Measurements from ENCODE around the gene AGRN. TPM values are rescaled to one million over a fixed set of nuclear protein-coding genes. Genes with fewer than 3 reads are reported as not detected.
"Not testable (repeated sequence)": the region's sequence is repeated elsewhere in the genome, so short reads cannot be mapped to it uniquely, and the experiment has no call there.

AGRN gene
- polyA plus RNA-seq, 3 donors, result 188 to 295 (median 282) TPM

DNA sequence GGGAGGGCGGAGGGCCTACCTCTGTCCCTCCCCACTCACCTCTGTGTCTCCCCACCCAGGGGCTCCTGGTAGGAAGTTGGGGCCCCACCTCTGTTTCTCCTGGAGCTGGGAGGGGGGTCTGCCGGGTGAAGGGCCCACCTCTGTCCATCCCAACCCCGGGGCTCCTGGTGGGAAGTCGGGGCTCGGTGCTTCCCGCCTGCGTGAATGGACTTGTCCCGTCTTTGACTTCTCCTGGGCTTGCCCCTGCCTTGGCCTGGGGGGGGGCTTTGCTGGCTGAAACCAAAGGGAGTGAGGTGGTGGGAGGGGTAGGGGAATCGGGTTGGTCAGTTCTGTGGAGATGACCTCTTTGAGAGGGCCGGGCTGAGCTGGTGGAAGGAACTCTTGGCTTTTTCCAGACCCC is 5.8 kb downstream of the AGRN start:
- DNase-seq (ENCODE audit: extremely low read depth in 1 of 11, low read depth in 9 of 11, low spot score in 4 of 11), result no peak

DNA sequence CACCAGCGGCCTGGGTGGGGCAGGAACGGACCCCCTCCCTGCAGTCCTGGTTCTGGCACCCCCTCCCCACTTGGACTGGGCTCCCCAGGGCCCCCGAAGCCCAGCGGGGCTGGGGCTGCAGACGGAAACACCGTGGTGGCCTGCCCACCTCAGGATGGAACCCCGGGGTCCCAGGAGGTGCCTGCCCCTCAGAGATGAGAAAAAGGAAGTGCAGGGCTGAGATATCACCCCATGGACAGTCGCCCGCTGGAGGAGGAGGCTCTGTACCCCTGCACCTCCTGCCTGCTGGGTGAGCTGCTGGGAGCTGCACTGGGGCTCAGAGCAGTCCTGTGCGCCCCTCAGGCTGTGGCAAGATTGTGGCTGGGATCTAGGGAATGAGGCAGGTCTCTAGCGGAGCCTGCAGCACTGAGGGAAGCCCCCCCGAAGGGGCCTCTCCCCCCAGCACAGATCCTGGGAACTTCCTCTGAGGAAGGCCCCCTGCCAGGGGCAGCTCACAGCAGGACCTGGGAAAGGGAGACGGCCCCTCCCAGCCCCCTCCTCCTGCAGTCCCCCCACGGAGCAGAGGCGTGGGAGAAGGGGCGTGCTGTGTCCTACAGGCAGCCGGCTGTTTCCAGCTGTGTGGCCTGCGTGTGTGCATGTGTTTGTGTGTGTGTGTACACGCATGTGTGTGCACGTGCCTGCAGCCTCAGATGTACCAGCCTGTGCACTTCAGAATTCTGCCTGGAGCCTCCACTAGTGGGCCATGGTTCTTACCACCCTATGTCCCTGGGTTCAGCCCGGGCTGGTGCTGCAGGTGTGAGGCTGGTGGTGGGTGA is 6.9 kb downstream of the AGRN start:
- DNase-seq (ENCODE audit: extremely low read depth in 1 of 11, low read depth in 9 of 11, low spot score in 4 of 11), result no peak

DNA sequence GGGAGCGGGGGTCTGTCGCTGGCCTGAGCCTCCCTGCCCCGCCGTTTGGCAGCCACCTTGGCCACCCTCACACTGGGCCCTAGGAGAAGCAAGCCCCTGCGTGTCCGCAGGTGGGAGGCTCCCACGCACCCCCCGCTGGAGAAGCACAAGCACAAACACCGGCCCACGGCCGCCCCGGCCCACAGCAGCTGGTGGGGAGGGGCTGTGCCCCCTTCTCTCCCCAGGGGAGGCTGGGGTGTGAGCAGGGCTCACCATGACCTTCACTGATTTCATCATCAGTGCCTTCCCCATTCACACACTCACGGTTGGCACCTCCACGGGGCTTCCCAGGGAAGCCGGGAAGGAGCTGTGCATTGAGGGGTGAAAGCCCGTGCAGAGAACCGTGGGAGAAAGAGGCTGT is 7.9 kb downstream of the AGRN start:
- no peak for DNase-seq (ENCODE audit: extremely low read depth in 1 of 11, low read depth in 9 of 11, low spot score in 4 of 11)

DNA sequence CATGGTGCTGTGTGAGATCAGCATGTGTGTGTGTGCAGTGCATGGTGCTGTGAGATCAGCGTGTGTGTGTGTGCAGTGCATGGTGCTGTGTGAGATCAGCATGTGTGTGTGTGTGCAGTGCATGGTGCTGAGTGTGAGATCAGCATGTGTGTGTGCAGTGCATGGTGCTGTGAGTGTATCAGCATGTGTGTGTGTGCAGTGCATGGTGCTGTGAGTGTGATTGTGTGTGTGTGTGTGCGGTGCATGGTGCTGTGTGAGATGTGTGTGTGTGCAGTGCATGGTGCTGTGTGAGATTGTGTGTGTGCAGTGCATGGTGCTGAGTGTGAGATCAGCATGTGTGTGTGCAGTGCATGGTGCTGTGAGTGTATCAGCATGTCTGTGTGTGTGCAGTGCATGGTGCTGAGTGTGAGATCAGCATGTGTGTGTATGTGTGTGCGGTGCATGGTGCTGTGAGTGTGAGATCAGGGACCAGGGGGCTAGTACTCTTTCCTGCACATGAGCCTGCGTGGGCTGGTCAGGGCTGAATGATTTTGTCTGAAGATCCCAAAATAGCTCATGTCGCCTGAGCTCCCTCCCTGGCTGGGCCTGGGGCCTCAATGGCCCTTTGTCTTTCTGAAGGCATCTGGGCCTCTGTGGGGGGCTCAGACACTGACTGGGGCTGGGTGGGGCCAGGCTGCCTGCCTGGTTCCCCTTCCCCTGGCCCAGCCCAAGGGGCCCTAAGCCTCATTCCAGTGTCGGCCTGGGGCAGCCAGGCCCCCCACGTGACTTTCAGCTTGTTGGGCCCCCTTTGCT is 11.1 kb downstream of the AGRN start:
- not testable (repeated sequence) for DNase-seq (ENCODE audit: extremely low read depth in 1 of 11, low read depth in 9 of 11, low spot score in 4 of 11)

DNA sequence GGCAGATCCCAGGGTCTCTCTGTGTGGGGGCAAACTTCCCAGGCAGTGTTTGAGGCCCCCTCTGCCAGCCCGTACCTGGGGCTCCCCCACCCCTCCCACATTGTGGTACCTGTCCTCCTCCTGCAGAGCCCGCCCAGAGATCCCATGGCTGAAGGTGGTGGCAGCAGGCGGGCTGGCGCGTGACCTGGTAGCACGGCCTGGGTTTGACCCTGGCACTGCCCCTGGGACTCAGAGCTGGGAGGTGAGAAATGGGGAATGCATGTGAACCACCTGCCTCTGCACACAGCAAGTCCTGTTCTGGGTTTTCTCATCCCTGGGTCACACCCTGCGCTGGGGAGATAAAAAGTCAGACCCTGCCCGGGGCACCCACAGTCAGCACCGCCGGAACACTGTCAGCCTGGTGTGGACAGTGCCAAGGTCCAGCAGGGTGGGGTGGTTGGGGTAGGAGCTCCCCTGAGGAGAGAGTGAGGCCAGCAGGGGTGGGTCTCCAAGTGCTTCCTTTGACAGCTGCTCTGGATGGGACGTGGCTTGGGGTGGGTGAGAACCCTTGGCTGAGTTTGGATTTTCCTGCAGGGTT is 11.8 kb downstream of the AGRN start:
- no peak for DNase-seq (ENCODE audit: extremely low read depth in 1 of 11, low read depth in 9 of 11, low spot score in 4 of 11)

DNA sequence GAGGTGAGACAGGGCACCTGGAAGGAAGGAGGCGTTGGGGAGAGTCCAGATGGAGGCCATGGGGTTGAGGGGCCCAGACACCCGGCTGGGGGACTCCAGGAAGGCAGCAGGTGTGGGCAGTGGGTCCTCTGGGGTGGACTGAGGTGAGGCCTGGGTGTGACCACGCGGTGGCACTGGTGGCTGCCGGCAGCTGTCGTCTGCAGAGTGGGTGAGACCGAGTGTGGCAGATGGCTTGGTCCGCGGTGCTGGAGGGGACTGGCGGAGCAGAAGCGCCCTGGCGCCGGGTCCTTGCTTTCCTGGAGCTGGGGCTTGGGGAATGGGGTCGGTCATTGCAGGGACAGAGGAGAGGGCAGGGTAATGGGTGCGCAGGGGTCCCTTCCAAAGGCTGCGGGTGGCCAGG is 12.5 kb downstream of the AGRN start:
- no peak for DNase-seq (ENCODE audit: extremely low read depth in 1 of 11, low read depth in 9 of 11, low spot score in 4 of 11)

DNA sequence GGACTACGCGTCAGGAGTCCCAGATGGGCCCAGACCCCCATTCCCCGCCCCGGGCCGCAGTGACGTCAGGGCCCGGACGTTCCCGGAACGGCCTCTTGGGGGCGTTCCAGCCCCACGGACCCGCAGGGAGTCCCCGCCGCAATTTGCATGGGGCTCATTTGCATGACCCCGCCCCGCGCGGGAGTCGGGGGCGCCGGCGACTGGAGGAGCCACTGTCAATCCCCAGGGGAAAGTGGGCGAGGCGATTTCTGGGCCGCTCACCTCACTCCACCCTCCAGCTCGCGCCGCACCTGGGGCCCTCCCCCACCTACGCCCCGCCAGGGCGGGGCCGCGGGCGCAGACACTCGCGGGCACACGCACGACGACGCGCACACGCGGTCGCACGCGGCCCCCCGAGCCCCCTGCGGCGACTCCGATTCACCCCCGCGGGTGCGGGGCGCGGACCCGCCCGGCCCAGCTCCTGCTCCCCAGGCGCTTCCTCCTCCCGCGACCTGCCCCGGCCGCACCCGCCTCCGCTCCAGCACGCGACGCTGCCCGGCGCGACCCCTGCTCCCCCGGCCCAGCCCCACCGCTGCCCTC is 13.2 kb downstream of the AGRN start:
- peak; percentile 69 to 89 (median 85) for DNase-seq (ENCODE audit: extremely low read depth in 1 of 11, low read depth in 9 of 11, low spot score in 4 of 11)

DNA sequence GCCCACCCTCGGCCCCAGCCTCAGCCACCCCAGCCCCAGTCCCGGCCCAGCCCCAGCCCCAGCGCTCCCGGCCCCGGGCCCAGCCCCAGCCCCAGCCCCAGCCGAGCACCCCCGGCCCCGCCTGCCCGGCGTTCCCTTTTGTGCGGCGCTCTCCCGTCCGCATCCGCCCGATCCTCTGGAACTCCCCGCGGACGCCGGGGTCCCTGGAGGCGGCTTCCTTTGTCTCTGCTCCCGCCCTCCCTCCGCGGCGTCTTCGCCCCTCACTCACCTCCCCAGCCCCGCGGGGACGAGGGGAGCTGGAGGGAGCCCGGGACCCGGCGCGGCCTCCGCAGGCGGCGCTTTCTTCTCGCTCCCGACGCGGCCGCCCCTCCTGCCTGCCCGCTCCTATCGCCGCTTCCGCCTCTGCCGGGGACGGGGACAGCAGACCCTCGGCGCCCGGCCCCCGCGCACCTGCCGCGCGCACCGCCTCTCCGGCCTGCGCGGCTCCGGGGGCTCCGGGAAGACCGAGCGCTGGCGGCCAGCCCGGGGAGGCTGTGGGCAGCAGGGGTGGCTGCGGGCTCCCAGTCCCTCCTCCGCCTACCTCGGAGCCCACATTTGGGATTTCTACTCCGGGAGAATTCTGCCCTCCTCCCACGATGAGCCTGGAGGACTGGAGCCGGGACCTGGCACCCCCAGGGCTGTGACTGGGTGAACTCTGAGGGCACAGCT is 14.0 kb downstream of the AGRN start:
- DNase-seq (ENCODE audit: extremely low read depth in 1 of 11, low read depth in 9 of 11, low spot score in 4 of 11), result no peak

DNA sequence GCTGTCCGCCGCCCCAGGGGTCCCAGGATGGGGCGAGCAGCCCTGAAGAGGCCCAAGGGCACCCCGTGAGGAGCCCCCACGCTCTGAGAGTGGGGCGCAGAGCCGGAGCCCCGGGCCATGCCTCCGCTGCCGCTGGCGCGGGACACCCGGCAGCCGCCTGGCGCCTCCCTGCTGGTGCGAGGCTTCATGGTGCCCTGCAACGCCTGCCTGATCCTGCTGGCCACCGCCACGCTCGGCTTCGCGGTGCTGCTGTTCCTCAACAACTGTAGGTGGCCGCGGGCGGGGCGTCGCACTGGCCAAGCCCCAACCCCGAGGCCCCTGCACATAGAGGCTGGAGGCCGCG is 14.5 kb downstream of the AGRN start:
- DNase-seq (ENCODE audit: extremely low read depth in 1 of 11, low read depth in 9 of 11, low spot score in 4 of 11), result no peak

DNA sequence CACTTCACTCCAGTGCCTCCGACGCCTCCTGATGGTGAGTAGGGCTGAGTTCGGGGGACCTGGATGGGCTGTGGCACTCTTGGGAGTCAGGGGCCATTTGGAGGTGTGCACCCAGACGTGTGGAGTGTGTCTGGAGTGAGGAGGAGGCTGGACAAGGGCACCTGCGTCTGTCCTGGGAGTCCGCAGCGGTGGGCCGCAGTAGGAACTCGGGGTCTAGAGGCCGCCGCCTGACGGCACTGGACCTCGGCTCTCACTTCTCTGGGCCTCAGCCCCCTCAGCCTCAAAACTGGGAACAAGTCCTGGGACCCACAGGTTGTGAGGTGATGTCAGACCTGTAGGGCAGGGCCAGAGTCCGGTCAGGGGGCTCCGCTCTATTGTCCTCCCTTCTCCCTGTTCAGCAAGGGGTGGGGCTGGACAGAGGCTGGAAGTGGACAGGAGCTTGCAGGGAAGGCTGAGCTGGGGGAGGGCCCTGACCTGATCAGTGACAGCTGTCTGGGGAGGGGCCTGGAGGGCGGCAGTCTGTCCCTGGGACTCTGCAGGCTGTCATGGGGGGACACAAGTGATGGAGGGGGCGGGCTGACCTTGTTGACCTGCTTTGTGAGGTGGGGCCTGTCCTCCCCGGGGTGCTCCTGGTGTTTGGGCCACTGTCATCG is 15.5 kb downstream of the AGRN start:
- DNase-seq (ENCODE audit: extremely low read depth in 1 of 11, low read depth in 9 of 11, low spot score in 4 of 11), result no peak

DNA sequence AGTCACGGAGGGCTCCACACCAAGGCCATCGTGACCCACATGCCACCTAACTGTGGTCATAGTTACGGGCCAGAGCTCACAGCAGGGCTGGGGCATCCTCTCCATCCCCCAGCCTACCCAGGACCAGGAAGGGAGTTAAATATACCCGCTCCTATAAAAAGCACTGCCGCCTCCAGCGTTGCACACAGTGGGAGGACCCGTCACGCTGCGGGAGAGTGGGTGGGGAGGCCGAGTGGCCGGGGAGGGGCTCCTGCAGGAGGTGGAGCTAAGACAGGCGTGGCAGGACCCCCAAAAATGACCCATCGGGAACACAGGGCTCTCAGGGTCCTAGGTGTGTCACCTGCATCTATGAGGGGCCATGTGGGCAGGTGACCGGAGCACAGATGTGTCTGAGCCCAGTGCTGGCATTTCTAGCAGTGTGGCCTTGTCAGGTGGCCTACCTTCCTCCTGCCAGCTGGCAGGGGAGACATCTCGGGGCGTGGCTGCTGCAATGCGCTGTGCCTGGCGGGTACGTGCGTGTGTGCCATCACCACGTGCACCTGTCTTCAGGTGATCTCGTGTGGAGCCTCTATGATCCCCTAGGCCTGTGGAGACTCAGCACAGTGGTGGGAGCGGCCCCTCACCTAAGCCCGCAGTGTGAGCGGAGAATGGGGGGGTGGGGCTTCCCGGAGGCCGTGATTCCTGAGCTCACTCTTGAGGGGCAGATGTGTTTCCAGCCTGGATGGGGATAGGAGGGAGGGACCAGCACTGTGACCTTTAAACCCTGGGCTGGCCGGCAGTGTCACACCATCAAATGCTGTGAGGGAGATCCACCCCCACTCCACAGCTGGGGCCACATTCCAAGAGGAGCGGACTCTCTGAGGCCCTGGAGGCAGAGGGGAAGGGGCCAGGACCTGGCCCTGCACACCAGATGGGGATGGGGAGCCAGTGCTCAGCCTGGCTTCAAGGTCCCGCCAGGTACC is 17.7 kb downstream of the AGRN start:
- no peak for DNase-seq (ENCODE audit: extremely low read depth in 1 of 11, low read depth in 9 of 11, low spot score in 4 of 11)

DNA sequence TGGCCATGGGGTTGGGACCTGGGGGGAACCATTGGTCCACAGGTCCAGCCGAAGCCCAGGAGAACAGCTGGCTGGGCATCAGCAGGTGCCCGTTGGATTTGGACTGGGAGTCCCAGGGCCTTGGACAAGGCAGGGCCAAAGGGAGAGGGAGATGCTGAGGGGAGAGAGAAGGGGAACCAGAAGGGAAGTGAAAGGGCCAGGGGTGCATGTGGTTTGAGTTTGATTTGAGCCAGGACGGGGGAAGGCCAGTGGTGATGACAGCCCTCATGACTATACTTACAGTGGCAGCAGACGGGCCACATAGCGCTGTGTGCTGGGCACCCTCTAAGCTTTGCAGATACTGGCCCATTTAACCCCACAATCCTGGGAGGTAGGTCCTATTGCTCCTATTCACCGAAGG is 18.8 kb downstream of the AGRN start:
- no peak for DNase-seq (ENCODE audit: extremely low read depth in 1 of 11, low read depth in 9 of 11, low spot score in 4 of 11)

DNA sequence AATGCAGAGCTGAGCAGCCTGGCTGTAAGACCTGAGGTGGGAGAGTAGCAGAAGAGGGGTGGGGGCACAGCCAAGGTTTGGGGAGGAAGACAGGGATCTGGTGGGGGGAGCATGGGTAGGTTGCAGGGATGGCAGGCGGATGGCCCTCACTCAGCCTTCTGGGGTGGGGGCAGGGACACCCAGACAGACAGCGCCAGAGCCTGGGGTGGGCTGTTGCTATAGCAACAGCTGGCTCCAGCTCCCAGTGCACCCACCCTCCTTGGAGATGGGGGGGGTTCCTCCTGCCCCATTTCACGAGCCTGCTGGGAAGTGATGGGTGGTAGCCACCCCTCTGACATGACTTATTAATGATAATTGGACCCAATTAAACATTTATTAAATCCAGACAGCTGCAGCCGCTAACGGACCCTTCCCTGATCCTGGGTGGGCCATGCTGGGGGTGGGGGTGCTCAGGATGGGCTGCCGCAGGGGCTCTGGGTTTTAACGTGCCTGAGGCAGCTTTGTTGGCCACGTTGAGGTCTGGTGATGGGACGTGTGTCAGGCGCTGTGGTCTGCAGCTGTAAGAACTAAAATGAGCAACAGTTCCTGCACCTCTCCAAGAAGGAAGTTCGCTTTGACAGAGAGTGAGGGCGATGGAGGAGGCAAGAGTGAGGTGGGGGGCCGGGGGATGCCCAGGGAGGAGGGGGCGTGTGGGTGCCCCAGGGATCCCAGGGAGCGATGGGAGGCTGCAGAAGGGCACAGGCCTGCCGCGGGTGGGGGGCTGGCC is 19.4 kb downstream of the AGRN start:
- DNase-seq (ENCODE audit: extremely low read depth in 1 of 11, low read depth in 9 of 11, low spot score in 4 of 11), result no peak

DNA sequence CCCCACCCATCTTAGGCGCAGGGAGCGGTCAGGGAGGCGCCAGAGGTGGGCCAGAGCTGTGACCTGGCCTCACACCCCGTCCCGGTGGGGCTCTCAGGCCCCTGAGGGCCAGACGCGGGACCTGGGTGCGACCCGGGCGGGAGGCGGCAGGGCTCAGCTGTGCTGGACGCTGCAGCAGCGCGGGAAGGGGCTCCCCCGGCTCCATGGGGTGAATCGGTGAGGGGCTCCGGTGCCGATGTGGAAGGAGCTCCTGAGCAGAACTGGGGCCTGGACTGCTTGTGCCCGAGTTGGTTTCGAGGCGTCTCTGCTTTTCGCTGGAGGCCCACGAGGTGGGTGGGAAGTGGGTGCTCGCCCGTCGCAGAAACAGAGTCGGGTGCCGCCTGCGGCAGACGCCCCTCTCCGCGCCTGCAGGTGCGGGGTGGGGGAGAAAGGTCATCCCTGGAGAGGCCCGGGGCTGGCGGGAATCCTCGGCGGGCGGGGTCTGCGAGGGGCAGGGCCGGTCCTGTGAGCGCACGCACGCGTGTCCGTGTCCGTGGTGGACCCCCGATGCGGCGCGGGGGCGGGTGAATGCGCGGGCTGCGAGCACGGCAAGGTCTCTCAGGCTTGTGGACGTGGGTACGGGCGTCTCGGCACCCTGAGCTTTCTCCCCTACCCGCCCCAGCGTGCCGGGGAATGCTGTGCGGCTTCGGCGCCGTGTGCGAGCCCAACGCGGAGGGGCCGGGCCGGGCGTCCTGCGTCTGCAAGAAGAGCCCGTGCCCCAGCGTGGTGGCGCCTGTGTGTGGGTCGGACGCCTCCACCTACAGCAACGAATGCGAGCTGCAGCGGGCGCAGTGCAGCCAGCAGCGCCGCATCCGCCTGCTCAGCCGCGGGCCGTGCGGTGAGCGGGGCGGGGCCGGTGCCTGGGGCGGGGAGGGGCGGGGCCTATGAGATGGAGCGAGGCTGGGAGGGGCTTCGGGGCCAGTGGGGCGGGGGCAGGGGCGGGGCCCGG is 20.4 kb downstream of the AGRN start:
- peak in 5 of 11 donors; percentile 63 to 72 (median 65) for DNase-seq (ENCODE audit: extremely low read depth in 1 of 11, low read depth in 9 of 11, low spot score in 4 of 11)

DNA sequence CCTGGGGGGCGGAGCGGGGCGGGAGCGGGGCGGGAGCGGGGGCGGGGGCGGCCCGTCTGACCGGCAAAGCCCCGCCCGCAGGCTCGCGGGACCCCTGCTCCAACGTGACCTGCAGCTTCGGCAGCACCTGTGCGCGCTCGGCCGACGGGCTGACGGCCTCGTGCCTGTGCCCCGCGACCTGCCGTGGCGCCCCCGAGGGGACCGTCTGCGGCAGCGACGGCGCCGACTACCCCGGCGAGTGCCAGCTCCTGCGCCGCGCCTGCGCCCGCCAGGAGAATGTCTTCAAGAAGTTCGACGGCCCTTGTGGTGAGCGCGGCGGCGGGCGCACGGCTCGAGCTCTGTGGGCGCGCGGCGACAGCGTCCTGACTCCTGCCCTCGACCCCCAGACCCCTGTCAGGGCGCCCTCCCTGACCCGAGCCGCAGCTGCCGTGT is 21.2 kb downstream of the AGRN start:
- DNase-seq (ENCODE audit: extremely low read depth in 1 of 11, low read depth in 9 of 11, low spot score in 4 of 11), result no peak

DNA sequence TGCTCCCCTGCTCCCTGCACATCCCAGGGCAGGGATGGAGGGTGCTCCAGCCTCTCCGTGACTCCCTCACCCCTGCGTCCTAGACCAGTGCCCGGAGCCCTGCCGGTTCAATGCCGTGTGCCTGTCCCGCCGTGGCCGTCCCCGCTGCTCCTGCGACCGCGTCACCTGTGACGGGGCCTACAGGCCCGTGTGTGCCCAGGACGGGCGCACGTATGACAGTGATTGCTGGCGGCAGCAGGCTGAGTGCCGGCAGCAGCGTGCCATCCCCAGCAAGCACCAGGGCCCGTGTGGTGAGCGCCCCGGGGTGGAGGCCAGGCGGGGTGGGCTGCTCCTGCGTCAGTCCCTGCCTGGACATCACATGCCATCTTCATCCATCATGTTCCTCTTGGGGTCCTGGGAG is 22.0 kb downstream of the AGRN start:
- DNase-seq (ENCODE audit: extremely low read depth in 1 of 11, low read depth in 9 of 11, low spot score in 4 of 11), result no peak
